ENCODE measurements around the gene TP53BP1.

The TP53BP1 gene

DNA sequence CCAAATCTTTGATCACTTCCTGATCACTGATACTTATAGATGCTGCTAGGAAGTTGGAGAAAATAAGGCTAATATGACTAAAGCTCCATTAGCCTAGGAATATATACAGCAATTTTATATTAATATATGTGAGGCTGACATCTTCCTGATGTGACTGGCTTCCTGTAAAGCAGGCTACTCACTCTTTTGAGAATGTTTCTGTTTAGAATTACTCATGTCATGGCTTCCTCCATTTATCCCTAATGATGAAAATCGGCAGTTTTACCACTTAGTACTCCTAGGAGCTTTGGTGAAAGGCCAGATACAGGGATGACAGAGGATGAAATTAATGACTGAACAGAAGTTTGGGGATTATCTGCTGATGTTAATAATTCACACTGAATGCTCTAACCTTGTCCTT, 20.6 kb upstream of the TP53BP1 start:
- TF ChIP-seq, protein P1, sequence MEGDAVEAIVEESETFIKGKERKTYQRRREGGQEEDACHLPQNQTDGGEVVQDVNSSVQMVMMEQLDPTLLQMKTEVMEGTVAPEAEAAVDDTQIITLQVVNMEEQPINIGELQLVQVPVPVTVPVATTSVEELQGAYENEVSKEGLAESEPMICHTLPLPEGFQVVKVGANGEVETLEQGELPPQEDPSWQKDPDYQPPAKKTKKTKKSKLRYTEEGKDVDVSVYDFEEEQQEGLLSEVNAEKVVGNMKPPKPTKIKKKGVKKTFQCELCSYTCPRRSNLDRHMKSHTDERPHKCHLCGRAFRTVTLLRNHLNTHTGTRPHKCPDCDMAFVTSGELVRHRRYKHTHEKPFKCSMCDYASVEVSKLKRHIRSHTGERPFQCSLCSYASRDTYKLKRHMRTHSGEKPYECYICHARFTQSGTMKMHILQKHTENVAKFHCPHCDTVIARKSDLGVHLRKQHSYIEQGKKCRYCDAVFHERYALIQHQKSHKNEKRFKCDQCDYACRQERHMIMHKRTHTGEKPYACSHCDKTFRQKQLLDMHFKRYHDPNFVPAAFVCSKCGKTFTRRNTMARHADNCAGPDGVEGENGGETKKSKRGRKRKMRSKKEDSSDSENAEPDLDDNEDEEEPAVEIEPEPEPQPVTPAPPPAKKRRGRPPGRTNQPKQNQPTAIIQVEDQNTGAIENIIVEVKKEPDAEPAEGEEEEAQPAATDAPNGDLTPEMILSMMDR (conservative IDR thresholded peaks at IDR 0.05) = no peak
- no peak for TF ChIP-seq ZFX (IDR thresholded peaks at IDR 0.05)
- no peak overlapping the region for H3K27ac ChIP-seq

DNA sequence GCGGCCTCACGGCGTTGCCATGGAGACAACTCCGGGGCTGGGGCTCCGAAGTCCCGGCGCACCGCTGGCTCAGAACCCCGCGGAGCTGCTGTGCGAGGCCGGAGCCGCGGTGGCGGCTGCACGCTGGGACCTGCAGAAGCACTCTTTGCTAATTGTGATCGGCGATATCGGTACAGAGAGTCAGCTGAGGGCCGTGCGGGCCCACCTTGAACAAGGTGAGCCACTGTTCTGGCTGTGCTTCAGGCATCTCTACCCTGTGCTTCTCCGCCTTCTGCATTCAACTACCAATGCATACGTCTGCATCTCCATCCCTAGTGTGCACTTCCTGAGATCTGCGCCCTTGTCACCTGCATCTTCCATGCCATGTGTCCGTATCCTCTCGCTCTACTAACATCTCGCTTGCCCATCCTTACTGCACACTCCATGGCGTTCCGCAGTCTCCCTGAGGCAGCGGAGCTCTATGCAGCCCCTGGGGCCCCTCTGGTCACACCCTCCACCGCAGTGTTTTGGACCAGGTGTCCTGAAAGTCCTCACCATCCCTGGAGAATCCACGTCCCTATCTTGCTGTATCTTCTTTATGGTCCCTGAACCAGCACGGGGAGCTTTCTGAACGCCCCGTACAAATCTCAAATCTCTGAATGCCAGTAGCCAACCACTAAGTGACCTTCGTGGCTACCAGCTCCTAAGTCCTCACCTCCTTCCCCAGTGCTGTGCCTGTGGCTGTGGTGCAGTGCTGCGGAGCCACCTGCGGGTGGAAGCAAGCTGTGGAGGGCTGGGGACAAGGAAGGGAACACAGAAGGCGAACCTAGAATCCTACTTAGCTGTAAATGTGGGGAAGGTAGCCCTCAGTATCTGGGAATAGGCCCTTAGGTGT, 18.3 kb upstream of the TP53BP1 start:
- TF ChIP-seq, protein P1 (conservative IDR thresholded peaks at IDR 0.05) = peak; percentile 30; the same call in 1 of the 2 replicates
- TF ChIP-seq ZFX (IDR thresholded peaks at IDR 0.05) = no peak
- no peak overlapping the region; the same call in 1 of the 2 replicates for H3K27ac ChIP-seq

DNA sequence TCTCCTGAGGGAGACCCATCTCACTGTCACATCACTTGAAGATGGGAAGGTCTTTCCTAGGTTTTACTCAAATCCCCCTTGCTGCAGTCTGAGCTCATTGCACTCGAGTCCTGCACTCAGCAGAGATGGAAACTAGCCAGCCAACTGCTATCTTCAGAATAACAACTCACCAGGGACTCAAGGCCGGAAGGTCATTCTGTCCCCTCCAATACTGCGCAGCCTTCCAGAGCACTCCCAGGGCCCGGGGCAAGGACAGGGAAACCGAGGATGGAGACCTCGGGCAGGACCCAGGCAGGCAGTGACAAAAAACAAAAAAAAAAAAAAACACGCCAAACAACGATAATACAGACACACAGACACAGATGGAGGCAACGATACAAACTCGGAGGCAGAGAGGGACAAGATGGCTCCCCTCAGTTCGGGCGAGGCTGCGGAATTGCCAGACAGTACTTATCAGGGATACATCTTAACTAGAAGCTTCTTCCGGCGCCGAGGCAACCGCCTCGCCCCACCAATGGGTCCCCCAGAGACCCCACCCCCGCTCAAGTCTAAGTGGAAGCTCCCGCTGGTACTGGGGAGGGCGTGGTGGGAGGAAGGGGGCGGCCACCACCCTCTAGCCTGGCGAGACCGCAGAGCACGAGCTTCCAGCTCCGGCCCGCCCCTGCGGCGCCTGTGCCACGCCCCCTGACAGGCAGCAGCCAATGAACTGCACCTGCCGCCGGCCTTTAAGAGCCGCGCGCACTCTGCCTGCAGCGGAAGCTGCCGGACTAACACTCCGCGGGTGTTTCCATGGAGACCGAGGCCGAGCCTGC, 17.4 kb upstream of the TP53BP1 start:
- TF ChIP-seq, protein P1 (conservative IDR thresholded peaks at IDR 0.05) = no peak; the same call in 1 of the 2 replicates
- TF ChIP-seq ZFX (IDR thresholded peaks at IDR 0.05) = no peak
- H3K27ac ChIP-seq = peak overlapping the region; percentile 63

DNA sequence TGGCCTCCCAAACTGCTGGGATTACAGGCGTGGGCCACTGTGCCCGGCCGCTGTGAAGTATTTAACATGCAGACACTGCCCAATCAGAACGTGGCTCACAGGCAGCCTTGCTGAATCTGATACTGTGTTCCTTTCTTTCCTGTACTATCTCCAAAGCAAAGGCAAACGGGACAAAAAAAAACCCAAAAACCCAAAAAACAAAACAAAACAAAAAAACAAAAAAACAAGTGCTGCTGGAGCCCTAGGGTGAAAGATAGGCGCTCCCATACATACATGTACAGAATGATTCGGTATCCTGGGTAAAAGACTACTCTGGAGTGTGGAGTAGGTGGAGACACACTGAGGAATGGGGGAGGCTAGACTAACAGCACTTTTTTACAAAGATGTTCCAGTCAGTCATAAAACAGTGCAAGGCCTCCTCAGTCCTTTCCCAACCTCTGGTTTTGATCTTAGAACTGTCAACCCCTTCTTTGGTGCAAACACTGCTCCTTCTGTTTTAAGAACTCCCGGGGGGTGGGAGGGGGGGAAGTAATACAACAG, 16.8 kb upstream of the TP53BP1 start:
- no peak for TF ChIP-seq ZFX (IDR thresholded peaks at IDR 0.05)
- TF ChIP-seq, protein P1 (conservative IDR thresholded peaks at IDR 0.05) = no peak
- peak overlapping the region; percentile 63 for H3K27ac ChIP-seq

DNA sequence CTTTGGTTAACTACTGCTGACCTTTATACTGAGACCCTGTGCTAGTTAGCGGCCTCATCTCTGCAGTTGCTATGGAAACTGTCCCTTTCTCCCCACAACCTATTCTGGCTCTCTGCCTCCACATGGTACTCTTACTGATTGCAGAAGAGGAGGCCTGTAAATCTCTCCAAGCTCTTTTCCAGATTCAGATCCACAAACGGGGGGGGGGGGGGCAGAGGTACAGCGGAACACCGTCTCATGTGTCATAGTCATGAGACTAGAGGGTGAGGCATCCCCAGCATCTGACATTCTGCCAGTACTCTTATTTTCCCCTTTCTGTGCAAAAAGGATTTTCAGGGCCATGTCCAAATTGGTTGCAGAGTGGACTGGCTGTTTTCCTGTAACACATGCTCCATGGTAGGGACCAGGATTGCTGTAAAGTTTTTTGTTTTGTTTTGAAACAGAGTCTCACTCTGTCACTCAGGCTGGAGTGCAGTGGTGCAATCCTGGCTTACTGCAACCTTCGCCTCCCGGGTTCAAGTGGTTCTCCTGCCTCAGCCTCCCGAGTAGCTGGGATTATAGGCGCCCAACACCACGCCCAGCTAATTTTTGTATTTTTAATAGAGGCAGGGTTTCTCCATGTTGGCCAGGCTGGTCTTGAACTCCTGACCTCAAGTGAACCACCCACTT, 16.2 kb upstream of the TP53BP1 start:
- no peak overlapping the region for H3K27ac ChIP-seq

DNA sequence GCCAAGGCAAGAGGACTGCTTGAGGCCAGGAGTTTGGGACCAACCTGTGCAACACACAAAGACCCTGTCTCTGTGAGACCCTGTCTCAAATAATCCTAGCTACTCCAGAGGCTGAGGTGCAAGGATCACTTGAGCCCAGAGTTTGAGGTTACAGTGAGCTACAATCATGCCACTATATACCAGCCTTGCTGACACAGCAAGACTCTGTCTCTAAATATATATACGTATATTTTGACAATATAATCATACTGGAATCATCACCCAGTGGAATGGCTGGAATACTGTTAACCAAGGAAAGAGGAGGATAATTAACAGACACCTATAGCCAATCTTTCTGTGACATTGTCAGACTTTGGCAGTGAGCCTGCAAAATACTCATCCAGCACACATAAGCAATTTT, 15.5 kb upstream of the TP53BP1 start:
- TF ChIP-seq ZFX (IDR thresholded peaks at IDR 0.05) = no peak
- TF ChIP-seq, protein P1 (conservative IDR thresholded peaks at IDR 0.05) = no peak
- no peak overlapping the region for H3K27ac ChIP-seq

More for the DNA sequence above, 16.2 kb upstream of the TP53BP1 start:
- TF ChIP-seq ZFX (IDR thresholded peaks at IDR 0.05) = no peak
- TF ChIP-seq, protein P1 (conservative IDR thresholded peaks at IDR 0.05) = no peak
